HepG2 (cell line): ENCODE results near the gene C14orf119. TPM values are rescaled to one million over a fixed set of nuclear protein-coding genes. Genes with fewer than 3 reads are reported as not detected.

Experiments used
- ATF7-NPFF ChIP-seq: sonication (generic); formaldehyde crosslinking; IDR thresholded peaks from 2 replicates; pipeline ENCODE4 v1.8.1; 2023; ENCODE audit warnings: mild to moderate bottlenecking, low read depth, missing genetic modification reagents, moderate library complexity
- CSRNP2 ChIP-seq: sonication (generic); formaldehyde crosslinking; conservative IDR thresholded peaks from 2 replicates; pipeline ENCODE4 v1.8.0; 2022; ENCODE audit warnings: low read depth, missing genetic modification reagents
- KDM5B ChIP-seq: sonication (generic); formaldehyde crosslinking; IDR thresholded peaks from 2 replicates; pipeline ENCODE4 v1.4.0; 2020; ENCODE audit warnings: missing genetic modification reagents, mild to moderate bottlenecking, borderline replicate concordance
- MAF1 ChIP-seq: sonication (generic); formaldehyde crosslinking; IDR thresholded peaks from 2 replicates; pipeline ENCODE4 v1.5.0; 2020; ENCODE audit warnings: missing genetic modification reagents, borderline replicate concordance
- POLR2A ChIP-seq, 2 experiments: IDR thresholded peaks; 2 replicates each; pipeline ENCODE4 v1.6.1; 2011; ENCODE audit warnings: low read depth in 2 of 2, low read length in 2 of 2, mild to moderate bottlenecking in 1 of 2, moderate library complexity in 1 of 2; ENCODE audit not compliant: insufficient read depth in 1 of 2
- RBM22 ChIP-seq: fragments of 200-400 bp; formaldehyde crosslinking; optimal IDR thresholded peaks from 2 replicates; pipeline ENCODE3; 2017; ENCODE audit warnings: mild to moderate bottlenecking, low read length, moderate library complexity
- RNF2 ChIP-seq: fragments of 450-650 bp; conservative IDR thresholded peaks from 2 replicates; pipeline ENCODE4 v1.6.1; 2016; ENCODE audit warnings: low read depth
- TAF15 ChIP-seq: fragments of 200-400 bp; formaldehyde crosslinking; IDR thresholded peaks from one replicate; pipeline ENCODE4 v1.6.1; 2018; ENCODE audit warnings: mild to moderate bottlenecking, low read depth, low read length; ENCODE audit not compliant: poor library complexity, severe bottlenecking
- ZNF264 ChIP-seq: sonication (generic); formaldehyde crosslinking; IDR thresholded peaks from 2 replicates; pipeline ENCODE4 v1.4.0; 2020; ENCODE audit warnings: missing genetic modification reagents
- ZNF382 ChIP-seq: sonication (generic); formaldehyde crosslinking; IDR thresholded peaks from 2 replicates; pipeline ENCODE4 v1.5.0; 2020; ENCODE audit warnings: missing genetic modification reagents, mild to moderate bottlenecking, borderline replicate concordance
- ZNF484 ChIP-seq: sonication (generic); formaldehyde crosslinking; IDR thresholded peaks from 2 replicates; pipeline ENCODE4 v1.5.1; 2020; ENCODE audit warnings: mild to moderate bottlenecking, low read depth, missing genetic modification reagents, borderline replicate concordance
- ZNF510 ChIP-seq: sonication (generic); formaldehyde crosslinking; IDR thresholded peaks from 2 replicates; pipeline ENCODE4 v1.4.0; 2020; ENCODE audit warnings: low read depth, mild to moderate bottlenecking, missing genetic modification reagents
- ZNF776 ChIP-seq: sonication (generic); formaldehyde crosslinking; IDR thresholded peaks from 2 replicates; pipeline ENCODE4 v1.4.0; 2020; ENCODE audit warnings: mild to moderate bottlenecking, missing genetic modification reagents
- ZNF792 ChIP-seq: IDR thresholded peaks from 2 replicates; pipeline ENCODE4 v1.6.1; 2016
- ZSCAN30 ChIP-seq: sonication (generic); formaldehyde crosslinking; IDR thresholded peaks from 2 replicates; pipeline ENCODE4 v1.5.0; 2020; ENCODE audit warnings: mild to moderate bottlenecking, missing genetic modification reagents
- polyA plus RNA-seq, 8 experiments: library from polyadenylated mRNA; depleted of rRNA in 3 of 8; stranded (reverse) in 7 of 8; unstranded in 1 of 8; fragments of >200 nt; fragmentation: Illumina TruSeq in 4 of 8; extraction: Trizol in 4 of 8; gene quantifications; 2 replicates each; pipeline versions ENCODE4 v1.2.1 to v1.2.3, GENCODE V29; 2011 to 2016; ENCODE audit warnings: low read depth in 4 of 8, missing spikeins in 1 of 8, mixed read lengths in 1 of 8; ENCODE audit not compliant: insufficient read depth in 1 of 8
- total RNA-seq, 5 experiments: library from RNA; depleted of rRNA; stranded (reverse); fragments of >200 nt; fragmentation: Illumina TruSeq; extraction: Trizol; gene quantifications; 2 replicates each; pipeline ENCODE4 v1.2.3, GENCODE V29; 2016; ENCODE audit warnings: low read depth in 1 of 5
- TF ChIP-seq, protein P1 (sequence below): sonication (generic); formaldehyde crosslinking; IDR thresholded peaks from 2 replicates; pipeline ENCODE4 v1.4.0; 2020; ENCODE audit warnings: missing genetic modification reagents
- TF ChIP-seq, protein P2 (sequence below): sonication (generic); formaldehyde crosslinking; IDR thresholded peaks from 2 replicates; pipeline ENCODE4 v1.8.0; 2022; ENCODE audit warnings: mild to moderate bottlenecking, missing genetic modification reagents, borderline replicate concordance
- TF ChIP-seq, protein P3 (sequence below), 2 experiments: IDR thresholded peaks; 2 replicates each; pipeline ENCODE4 v1.6.1; 2011 to 2012; ENCODE audit warnings: low read length in 2 of 2, borderline replicate concordance in 1 of 2, low read depth in 1 of 2, mild to moderate bottlenecking in 1 of 2, moderate library complexity in 1 of 2
- TF ChIP-seq, protein P4 (sequence below): sonication (generic); formaldehyde crosslinking; IDR thresholded peaks from 2 replicates; pipeline ENCODE4 v1.5.0; 2020; ENCODE audit warnings: missing genetic modification reagents, mild to moderate bottlenecking, borderline replicate concordance

Gene C14orf119
- total and polyA plus RNA-seq, 2 of the 13 experiments (the other 11 are each of a cell fraction or from before 2014, with no cell fraction given), result 117 to 206 TPM

GRCh38 chr14:23055621-23056144 is 39.6 kb upstream of the C14orf119 start (continued):
- TF ChIP-seq ZSCAN30 (no peak), RBM22 (no peak), KDM5B (peak; percentile 8; the same call in 1 of the 2 replicates), MAF1 (no peak), ZNF382 (CRISPR knock-in tag) (no peak), ZNF264 (CRISPR knock-in tag) (no peak), POLR2A (IDR thresholded peaks at IDR 0.05; ENCODE audit: insufficient read depth in 1 of 2, low read depth in 2 of 2, low read length in 2 of 2) (no peak), TAF15 (no peak), ZNF510 (no peak), CSRNP2 (CRISPR knock-in tag) (no peak), ZNF776 (no peak), ZNF484 (CRISPR knock-in tag) (no peak), RNF2 (no peak), ATF7-NPFF (CRISPR knock-in tag) (0 out of 2 replicates have a peak, but pooled peaks have one; percentile 7), ZNF792 (CRISPR knock-in tag) (no peak)
- TF ChIP-seq, protein P1, sequence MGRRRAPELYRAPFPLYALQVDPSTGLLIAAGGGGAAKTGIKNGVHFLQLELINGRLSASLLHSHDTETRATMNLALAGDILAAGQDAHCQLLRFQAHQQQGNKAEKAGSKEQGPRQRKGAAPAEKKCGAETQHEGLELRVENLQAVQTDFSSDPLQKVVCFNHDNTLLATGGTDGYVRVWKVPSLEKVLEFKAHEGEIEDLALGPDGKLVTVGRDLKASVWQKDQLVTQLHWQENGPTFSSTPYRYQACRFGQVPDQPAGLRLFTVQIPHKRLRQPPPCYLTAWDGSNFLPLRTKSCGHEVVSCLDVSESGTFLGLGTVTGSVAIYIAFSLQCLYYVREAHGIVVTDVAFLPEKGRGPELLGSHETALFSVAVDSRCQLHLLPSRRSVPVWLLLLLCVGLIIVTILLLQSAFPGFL (CRISPR knock-in tag), result no peak
- TF ChIP-seq, protein P2, sequence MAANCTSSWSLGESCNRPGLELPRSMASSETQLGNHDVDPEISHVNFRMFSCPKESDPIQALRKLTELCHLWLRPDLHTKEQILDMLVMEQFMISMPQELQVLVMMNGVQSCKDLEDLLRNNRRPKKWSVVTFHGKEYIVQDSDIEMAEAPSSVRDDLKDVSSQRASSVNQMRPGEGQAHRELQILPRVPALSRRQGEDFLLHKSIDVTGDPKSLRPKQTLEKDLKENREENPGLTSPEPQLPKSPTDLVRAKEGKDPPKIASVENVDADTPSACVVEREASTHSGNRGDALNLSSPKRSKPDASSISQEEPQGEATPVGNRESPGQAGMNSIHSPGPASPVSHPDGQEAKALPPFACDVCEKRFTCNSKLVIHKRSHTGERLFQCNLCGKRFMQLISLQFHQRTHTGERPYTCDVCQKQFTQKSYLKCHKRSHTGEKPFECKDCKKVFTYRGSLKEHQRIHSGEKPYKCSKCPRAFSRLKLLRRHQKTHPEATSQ (CRISPR knock-in tag), result no peak
- TF ChIP-seq, protein P3, sequence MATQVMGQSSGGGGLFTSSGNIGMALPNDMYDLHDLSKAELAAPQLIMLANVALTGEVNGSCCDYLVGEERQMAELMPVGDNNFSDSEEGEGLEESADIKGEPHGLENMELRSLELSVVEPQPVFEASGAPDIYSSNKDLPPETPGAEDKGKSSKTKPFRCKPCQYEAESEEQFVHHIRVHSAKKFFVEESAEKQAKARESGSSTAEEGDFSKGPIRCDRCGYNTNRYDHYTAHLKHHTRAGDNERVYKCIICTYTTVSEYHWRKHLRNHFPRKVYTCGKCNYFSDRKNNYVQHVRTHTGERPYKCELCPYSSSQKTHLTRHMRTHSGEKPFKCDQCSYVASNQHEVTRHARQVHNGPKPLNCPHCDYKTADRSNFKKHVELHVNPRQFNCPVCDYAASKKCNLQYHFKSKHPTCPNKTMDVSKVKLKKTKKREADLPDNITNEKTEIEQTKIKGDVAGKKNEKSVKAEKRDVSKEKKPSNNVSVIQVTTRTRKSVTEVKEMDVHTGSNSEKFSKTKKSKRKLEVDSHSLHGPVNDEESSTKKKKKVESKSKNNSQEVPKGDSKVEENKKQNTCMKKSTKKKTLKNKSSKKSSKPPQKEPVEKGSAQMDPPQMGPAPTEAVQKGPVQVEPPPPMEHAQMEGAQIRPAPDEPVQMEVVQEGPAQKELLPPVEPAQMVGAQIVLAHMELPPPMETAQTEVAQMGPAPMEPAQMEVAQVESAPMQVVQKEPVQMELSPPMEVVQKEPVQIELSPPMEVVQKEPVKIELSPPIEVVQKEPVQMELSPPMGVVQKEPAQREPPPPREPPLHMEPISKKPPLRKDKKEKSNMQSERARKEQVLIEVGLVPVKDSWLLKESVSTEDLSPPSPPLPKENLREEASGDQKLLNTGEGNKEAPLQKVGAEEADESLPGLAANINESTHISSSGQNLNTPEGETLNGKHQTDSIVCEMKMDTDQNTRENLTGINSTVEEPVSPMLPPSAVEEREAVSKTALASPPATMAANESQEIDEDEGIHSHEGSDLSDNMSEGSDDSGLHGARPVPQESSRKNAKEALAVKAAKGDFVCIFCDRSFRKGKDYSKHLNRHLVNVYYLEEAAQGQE (IDR thresholded peaks at IDR 0.05; ENCODE audit: borderline replicate concordance in 1 of 2, low read depth in 1 of 2, low read length in 2 of 2), result peak in 1 of 2 experiments; percentile 46; a peak in 1 of 4 replicates
- TF ChIP-seq, protein P4, sequence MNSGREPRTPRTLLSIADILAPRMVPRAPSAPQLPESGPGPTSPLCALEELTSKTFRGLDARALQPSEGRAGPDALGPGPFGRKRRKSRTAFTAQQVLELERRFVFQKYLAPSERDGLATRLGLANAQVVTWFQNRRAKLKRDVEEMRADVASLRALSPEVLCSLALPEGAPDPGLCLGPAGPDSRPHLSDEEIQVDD (CRISPR knock-in tag), result 0 out of 2 replicates have a peak, but pooled peaks have one; percentile 25
